OCI-LY3 (cell line): ENCODE data around the gene CXorf65.

Source experiments
- EZH2phosphoT487 ChIP-seq: fragments of 200-600 bp; shearing (Covaris generic); IDR thresholded peaks from 2 replicates; pipeline ENCODE4 v1.6.1; 2018; ENCODE audit warnings: antibody characterized with exemption, mixed run types, low read depth
- TF ChIP-seq, protein P1 (sequence below): fragments of 200-600, 300-600 bp; sonication (generic); IDR thresholded peaks from 2 replicates; pipeline ENCODE4 v1.5.1; 2014; ENCODE audit warnings: antibody characterized with exemption, low read length, low read depth

- TF ChIP-seq, protein P1, sequence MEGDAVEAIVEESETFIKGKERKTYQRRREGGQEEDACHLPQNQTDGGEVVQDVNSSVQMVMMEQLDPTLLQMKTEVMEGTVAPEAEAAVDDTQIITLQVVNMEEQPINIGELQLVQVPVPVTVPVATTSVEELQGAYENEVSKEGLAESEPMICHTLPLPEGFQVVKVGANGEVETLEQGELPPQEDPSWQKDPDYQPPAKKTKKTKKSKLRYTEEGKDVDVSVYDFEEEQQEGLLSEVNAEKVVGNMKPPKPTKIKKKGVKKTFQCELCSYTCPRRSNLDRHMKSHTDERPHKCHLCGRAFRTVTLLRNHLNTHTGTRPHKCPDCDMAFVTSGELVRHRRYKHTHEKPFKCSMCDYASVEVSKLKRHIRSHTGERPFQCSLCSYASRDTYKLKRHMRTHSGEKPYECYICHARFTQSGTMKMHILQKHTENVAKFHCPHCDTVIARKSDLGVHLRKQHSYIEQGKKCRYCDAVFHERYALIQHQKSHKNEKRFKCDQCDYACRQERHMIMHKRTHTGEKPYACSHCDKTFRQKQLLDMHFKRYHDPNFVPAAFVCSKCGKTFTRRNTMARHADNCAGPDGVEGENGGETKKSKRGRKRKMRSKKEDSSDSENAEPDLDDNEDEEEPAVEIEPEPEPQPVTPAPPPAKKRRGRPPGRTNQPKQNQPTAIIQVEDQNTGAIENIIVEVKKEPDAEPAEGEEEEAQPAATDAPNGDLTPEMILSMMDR: no peak
- TF ChIP-seq EZH2phosphoT487: no peak
Observed at GRCh38 chrX:71091263-71091662, 15.3 kb downstream of the CXorf65 start.
